Hematopoietic multipotent progenitor cell treated with erythropoietin and hydrocortisone succinate and interleukin-3 and kit ligand, for 4 days (in vitro differentiated cells): ENCODE results near the gene TAGLN2.

ENCODE experiments used
- DNase-seq: peaks from one replicate; pipeline ENCODE4 v3.0.0-alpha.2; 2015

The TAGLN2 gene

GRCh38 chr1:159896546-159896930, 28.8 kb downstream of the TAGLN2 start:
- DNase-seq = peak; percentile 45

DNA sequence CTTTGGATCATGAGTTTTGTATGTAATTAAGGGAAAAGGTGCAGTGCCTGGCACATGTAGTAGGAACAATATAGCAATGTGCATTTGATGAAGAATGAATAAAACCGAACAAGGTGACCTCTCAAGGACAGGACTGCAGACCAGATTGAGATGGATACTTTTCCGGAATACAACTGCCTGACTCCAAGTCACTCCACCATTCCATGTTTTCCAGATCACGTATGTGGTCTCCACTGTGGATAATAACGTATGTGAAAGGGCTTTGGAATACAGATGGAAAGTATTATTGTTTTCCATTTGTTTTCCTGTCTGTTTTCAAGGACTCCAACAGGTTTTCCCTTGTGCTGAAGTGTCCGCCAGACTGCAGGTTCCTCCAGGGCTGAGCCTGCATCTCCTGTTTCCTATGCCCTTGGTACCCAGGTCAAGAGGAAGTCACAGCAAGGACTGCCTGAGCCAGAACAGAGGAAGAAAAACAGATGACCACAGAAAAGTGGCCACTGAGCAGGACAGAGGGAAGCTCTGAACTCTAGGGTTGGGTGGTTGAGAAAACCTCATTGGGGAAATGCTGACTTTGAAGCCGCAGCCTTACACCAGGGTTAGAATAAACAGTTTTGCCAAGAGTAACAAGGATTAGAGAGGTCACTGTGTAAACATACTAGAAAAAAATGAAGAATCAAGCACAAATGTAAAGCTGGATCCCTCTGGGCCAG, 29.3 kb downstream of the TAGLN2 start:
- no peak for DNase-seq

GRCh38 chr1:159895286-159895685, 30.0 kb downstream of the TAGLN2 start:
- no peak for DNase-seq

DNA sequence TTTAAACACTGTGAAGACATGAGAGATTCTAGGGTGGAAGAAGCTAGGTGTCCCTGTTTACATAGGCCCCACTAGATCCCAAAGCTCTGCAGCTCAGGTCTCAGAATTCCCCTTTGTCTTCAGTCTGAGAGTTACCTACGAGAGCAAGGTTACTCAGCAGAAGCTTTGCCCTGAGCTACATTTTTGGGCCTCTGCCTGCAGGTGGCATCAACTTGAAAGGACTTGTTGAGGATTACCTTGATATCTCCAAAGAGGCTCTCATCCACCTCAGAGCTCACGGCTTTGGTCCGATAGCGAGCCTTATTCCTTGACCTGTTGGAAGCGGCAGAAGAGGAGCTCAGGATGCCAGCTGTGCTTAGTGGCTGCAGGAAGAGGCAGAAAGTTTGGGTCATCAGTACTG, 32.4 kb downstream of the TAGLN2 start:
- DNase-seq = peak; percentile 50

GRCh38 chr1:159891275-159892157, 33.8 kb downstream of the TAGLN2 start:
- peak; percentile 94 for DNase-seq

- peak; percentile 47 for DNase-seq
These were observed 34.9 kb downstream of the TAGLN2 start for GRCh38 chr1:159890390-159890789.

DNA sequence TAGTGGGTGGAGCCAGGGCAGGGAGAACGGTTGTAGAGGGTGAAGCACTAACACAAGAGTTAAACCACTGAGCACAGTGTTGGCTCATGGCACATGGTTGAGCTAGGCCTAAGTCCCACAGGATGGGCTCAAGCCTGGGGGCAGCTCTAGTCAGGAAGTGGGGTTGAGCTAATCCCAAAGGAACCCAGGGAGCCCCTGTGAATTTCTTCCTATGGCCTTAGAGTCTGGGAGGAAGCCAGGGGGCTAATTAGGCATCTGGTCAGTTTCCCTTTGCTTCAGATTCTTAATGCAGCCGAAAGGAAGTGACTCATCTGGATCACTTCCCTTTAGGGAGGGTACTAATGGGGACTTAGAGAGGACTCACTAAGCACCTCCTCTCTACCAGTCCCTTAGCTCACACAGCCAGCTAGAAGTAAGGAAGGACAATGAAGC, 35.5 kb downstream of the TAGLN2 start:
- peak; percentile 81 for DNase-seq

DNA sequence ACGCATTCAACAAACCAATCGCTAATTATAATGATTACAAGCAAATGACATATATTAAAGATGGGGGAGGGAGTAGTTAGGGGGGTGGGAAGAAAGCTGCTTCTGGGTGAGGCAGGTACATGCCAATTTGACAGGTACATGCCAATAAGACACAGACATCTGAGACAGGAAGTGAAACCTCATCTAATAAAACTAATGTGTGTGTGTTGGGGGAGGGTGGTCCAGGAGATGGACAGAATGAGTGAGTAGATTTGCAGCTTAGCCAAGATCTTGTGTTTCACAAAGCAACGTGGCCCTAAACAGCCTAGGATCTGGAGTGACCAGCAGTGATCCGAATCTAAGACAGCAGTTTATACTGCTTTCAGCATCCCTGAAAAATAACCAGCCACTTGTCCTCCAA, 36.1 kb downstream of the TAGLN2 start:
- no peak for DNase-seq

GRCh38 chr1:159884296-159884695, 41.0 kb downstream of the TAGLN2 start:
- no peak for DNase-seq

GRCh38 chr1:159883134-159883533, 42.2 kb downstream of the TAGLN2 start:
- DNase-seq = no peak

GRCh38 chr1:159882527-159882862, 42.8 kb downstream of the TAGLN2 start:
- no peak for DNase-seq

DNA sequence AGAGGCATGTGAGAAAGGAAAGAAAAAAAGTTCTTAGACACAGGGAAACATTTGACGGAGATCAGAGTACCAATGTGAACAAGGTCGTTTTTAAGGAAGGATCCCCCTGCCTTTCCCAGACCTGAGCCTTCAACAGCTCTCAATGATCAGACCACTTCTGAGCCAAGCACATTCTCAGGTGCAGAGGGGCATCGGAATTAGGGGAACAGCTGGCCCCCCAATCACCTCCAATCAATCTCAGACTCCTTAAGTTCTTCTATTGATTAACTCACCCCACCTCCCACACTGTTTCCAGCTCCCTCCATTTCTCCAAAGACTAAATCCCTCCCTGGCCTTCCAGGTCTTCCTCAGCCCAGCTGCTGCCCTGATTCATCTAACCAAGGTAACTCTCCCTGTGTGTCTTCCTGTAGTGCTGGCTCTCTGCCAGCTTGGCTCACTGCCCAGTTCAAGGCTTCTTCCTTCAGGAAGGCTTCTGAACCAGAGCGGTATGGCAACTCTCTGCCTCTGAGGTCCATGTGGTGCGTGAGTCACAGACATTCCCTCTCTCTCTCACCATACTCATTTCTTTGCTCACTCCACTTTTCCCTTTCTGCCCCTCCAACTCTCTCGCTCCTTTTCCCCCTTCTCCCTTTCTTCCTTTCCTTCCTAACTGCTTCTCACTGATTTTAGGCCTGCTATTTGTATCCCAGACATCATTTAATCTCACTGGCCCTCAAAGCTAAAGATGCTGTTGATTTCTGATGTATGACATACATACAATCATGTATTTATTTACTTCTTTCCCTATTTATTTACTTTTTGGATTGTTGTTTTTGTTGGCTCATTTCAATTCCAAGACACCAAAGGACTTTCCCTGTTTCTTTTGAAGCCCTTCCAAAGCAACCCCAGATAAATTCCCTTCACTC, 43.4 kb downstream of the TAGLN2 start:
- DNase-seq = peak; percentile 44

- DNase-seq = peak; percentile 48
These were observed 44.9 kb downstream of the TAGLN2 start for GRCh38 chr1:159880430-159880829.

DNA sequence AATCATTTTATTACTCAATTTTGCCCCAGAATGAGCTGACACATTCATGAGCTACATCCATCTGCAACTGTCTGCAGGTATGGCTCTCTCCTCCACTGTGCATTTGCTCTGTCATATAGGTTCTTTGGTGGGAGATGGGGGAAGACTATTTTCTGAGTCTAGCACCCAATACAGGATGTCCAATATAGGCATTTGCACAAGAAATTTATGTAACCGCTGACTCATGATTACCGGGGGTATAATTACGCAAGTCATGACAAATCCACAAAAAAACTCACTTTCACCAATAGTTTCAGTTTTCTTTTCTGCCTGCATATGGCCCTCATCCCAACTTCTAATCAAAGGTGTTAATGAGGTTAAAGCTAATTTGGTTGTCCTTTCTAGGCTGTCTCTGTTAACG, 45.3 kb downstream of the TAGLN2 start:
- peak; percentile 72 for DNase-seq

GRCh38 chr1:159879136-159879535, 46.2 kb downstream of the TAGLN2 start:
- DNase-seq = no peak

GRCh38 chr1:159877695-159878444, 47.4 kb downstream of the TAGLN2 start:
- peak; percentile 56 for DNase-seq

- DNase-seq = no peak
These were observed 51.7 kb downstream of the TAGLN2 start for GRCh38 chr1:159873530-159874143.

DNA sequence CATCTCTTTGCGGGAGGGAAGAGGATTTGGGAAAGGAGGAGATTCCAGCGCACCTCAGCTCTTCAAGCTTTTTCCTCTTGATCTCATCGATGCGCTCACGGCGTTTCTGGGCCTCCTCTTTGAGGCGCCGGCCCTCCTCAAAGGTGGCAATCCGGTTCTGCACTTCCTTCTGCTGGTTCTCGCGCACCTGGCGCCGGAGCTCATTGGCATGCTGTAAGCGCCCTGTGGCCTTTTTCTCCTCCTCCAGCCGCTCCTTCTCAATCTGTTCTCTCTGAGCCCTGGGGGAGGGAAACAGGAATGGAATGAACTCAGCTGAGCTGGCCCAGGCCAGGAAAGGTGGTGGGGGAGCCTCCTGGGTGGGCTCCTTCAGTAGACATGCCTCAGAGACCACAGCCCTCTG, 52.4 kb downstream of the TAGLN2 start:
- DNase-seq = no peak

DNA sequence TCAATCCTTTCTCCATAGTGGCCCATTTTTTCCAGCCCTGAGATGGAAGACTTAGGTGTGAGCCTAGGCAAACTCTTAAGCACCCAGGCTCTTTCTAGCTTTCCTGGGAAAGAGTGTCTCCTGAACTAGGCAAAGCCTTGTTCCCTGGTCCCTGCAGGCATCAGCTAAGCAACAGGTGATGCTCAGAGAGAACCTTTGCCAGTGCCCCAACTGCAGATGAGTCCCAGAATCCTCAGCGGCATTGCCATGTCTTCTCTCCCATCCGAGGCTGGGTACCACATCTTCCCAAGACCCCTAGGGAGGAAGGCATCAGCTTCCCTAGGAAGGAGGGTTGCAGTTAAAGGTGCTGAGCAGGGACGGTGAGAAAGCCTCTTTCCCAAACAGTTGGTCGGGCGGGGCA, 54.6 kb downstream of the TAGLN2 start:
- DNase-seq = no peak

GRCh38 chr1:159869607-159870006, 55.7 kb downstream of the TAGLN2 start:
- peak; percentile 65 for DNase-seq

DNA sequence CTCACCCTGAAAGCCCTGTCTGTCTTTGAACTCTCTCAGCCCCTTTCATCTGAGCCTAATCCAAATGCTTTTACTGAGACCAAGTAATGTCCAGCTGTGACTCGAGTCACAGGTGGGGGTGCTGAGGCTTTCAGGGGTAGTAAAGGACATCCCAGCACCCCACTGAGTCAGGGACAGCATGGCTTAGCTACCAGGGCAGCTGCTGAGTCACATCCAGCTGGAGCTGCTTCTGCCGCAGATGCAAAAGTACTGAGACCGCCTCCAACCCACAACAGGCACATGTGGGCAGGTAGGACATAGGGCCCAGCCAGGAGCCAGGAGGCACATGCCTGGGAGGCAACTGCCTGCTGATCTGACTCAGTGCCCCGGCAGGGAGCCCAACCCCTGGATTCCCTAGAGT, 56.1 kb downstream of the TAGLN2 start:
- DNase-seq = peak; percentile 69

DNA sequence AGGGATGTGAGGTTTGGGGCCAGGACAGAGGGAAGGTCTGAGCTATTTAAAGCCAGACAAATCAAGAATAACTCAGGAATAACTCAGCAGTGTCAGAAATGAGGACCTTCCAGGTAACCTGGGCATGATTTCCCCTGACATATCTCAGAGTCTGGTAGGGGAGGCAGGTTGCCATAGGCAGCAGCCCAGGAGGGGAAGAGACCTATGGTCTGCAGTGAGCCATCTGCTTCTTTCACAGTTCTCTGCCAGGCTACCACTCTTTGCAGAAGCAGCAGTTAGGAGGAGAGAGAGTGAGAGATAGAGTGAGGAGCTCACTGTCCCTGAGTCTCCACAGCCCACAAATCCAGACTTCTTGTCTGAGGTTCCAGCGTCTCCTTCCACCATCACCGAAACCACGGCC, 56.5 kb downstream of the TAGLN2 start:
- peak; percentile 26 for DNase-seq
